GM12892 (cell line): ENCODE results near the gene KCNT2.

Experiments used
- POLR2A ChIP-seq: IDR thresholded peaks from 2 replicates; pipeline ENCODE4 v1.6.1; 2011; ENCODE audit warnings: low read depth, low read length, control low read depth
- POLR2AphosphoS5 ChIP-seq: IDR thresholded peaks from 2 replicates; pipeline ENCODE4 v1.6.1; 2011; ENCODE audit warnings: low read depth, low read length, control low read depth
- TAF1 ChIP-seq: IDR thresholded peaks from 2 replicates; pipeline ENCODE4 v1.6.1; 2011; ENCODE audit warnings: low read depth, mild to moderate bottlenecking, control low read depth, low read length, borderline replicate concordance

- TF ChIP-seq TAF1 (no peak), POLR2A (no peak), POLR2AphosphoS5 (no peak)
Measured at GRCh38 chr1:196302420-196302819, 305.8 kb downstream of the KCNT2 start.
